ENCODE data around the gene HSD17B14.
"Not testable (repeated sequence)": the region's sequence is repeated elsewhere in the genome, so short reads cannot be mapped to it uniquely, and the experiment has no call there.

Gene HSD17B14

GRCh38 chr19:48836089-48837017, at the start of gene HSD17B14:
HSD17B14 (minus strand) TSS chr19:48836491; CDS start chr19:48836411, 80 bp downstream.
- peak within 1 kb of the TSS; percentile 25 to 53 for H3K4me3 ChIP-seq (ENCODE audit: low read depth in 1 of 2, low read length in 2 of 2)
- H3K9ac ChIP-seq (ENCODE audit: low read length), result peak within 1 kb of the TSS; percentile 80
- H3K27ac ChIP-seq (ENCODE audit: low read depth, low read length), result peak within 1 kb of the TSS; percentile 80

GRCh38 chr19:48883726-48884125, 47.4 kb upstream of the HSD17B14 start:
- H3K4me3 ChIP-seq (ENCODE audit: low read depth in 1 of 2, low read length in 2 of 2), result no peak overlapping the region
- H3K4me1 ChIP-seq (ENCODE audit: insufficient read depth, low read length), result no peaks in the 10 kb centered on the region
- no peaks in the 10 kb centered on the region for H3K9me3 ChIP-seq (ENCODE audit: low read length)
- H3K27me3 ChIP-seq (ENCODE audit: control insufficient read depth in 1 of 2, insufficient read depth in 2 of 2, low read length in 2 of 2), result no peaks in the 10 kb centered on the region
- H3K27ac ChIP-seq (ENCODE audit: low read depth, low read length), result no peak overlapping the region
- H3K9ac ChIP-seq (ENCODE audit: low read length), result no peak overlapping the region
- no peaks in the 10 kb centered on the region for H3K36me3 ChIP-seq (ENCODE audit: insufficient read depth, low read length)

More at GRCh38 chr19:48836089-48837017, at the start of gene HSD17B14:
- Histone ChIP-seq H3K9me3 (ENCODE audit: low read length) (no peaks in the 10 kb centered on the region), H3K4me1 (ENCODE audit: insufficient read depth, low read length) (peaks cover 8% of the 10 kb centered on the region), H3K36me3 (ENCODE audit: insufficient read depth, low read length) (peaks cover 3% of the 10 kb centered on the region), H3K27me3 (ENCODE audit: control insufficient read depth in 1 of 2, insufficient read depth in 2 of 2, low read length in 2 of 2) (no peaks in the 10 kb centered on the region)

- H3K36me3 ChIP-seq (ENCODE audit: insufficient read depth, low read length), result no peaks in the 10 kb centered on the region
- H3K9me3 ChIP-seq (ENCODE audit: low read length), result no peaks in the 10 kb centered on the region
- H3K27me3 ChIP-seq (ENCODE audit: control insufficient read depth in 1 of 2, insufficient read depth in 2 of 2, low read length in 2 of 2), result no peaks in the 10 kb centered on the region
- no peak overlapping the region for H3K27ac ChIP-seq (ENCODE audit: low read depth, low read length)
- H3K4me1 ChIP-seq (ENCODE audit: insufficient read depth, low read length), result no peaks in the 10 kb centered on the region
- no peak overlapping the region for H3K4me3 ChIP-seq (ENCODE audit: low read depth in 1 of 2, low read length in 2 of 2)
- no peak overlapping the region for H3K9ac ChIP-seq (ENCODE audit: low read length)
Observed at GRCh38 chr19:48881741-48882657, 45.7 kb upstream of the HSD17B14 start.

- Histone ChIP-seq H3K4me1 (ENCODE audit: insufficient read depth, low read length) (peaks cover 13% of the 10 kb centered on the region), H3K36me3 (ENCODE audit: insufficient read depth, low read length) (peaks cover 18% of the 10 kb centered on the region)
- H3K9me3 ChIP-seq (ENCODE audit: low read length); H3K27ac ChIP-seq (ENCODE audit: low read depth, low read length); H3K9ac ChIP-seq (ENCODE audit: low read length); H3K4me3 ChIP-seq (ENCODE audit: low read depth in 1 of 2, low read length in 2 of 2); H3K27me3 ChIP-seq (ENCODE audit: control insufficient read depth in 1 of 2, insufficient read depth in 2 of 2, low read length in 2 of 2): not testable (repeated sequence)
Observed at GRCh38 chr19:48879696-48880095, 43.4 kb upstream of the HSD17B14 start.

- H3K4me1 ChIP-seq (ENCODE audit: insufficient read depth, low read length), result peaks cover 16% of the 10 kb centered on the region
Observed at GRCh38 chr19:48879025-48879637, 42.8 kb upstream of the HSD17B14 start.

GRCh38 chr19:48878196-48879024, 42.1 kb upstream of the HSD17B14 start:
- peaks cover 23% of the 10 kb centered on the region for H3K4me1 ChIP-seq (ENCODE audit: insufficient read depth, low read length)

More at GRCh38 chr19:48879025-48879637, 42.8 kb upstream of the HSD17B14 start:
- H3K4me3 ChIP-seq (ENCODE audit: low read depth in 1 of 2, low read length in 2 of 2), result no peak overlapping the region
- no peak overlapping the region for H3K9ac ChIP-seq (ENCODE audit: low read length)
- H3K27me3 ChIP-seq (ENCODE audit: control insufficient read depth in 1 of 2, insufficient read depth in 2 of 2, low read length in 2 of 2), result no peaks in the 10 kb centered on the region
- peaks cover 21% of the 10 kb centered on the region for H3K36me3 ChIP-seq (ENCODE audit: insufficient read depth, low read length)
- no peaks in the 10 kb centered on the region for H3K9me3 ChIP-seq (ENCODE audit: low read length)
- no peak overlapping the region for H3K27ac ChIP-seq (ENCODE audit: low read depth, low read length)

GRCh38 chr19:48877855-48878195, 41.5 kb upstream of the HSD17B14 start:
- peaks cover 30% of the 10 kb centered on the region for H3K36me3 ChIP-seq (ENCODE audit: insufficient read depth, low read length)
- H3K4me1 ChIP-seq (ENCODE audit: insufficient read depth, low read length), result peaks cover 23% of the 10 kb centered on the region
- no peak overlapping the region for H3K4me3 ChIP-seq (ENCODE audit: low read depth in 1 of 2, low read length in 2 of 2)
- no peaks in the 10 kb centered on the region for H3K9me3 ChIP-seq (ENCODE audit: low read length)
- no peaks in the 10 kb centered on the region for H3K27me3 ChIP-seq (ENCODE audit: control insufficient read depth in 1 of 2, insufficient read depth in 2 of 2, low read length in 2 of 2)
- no peak overlapping the region for H3K27ac ChIP-seq (ENCODE audit: low read depth, low read length)
- no peak overlapping the region for H3K9ac ChIP-seq (ENCODE audit: low read length)

More at GRCh38 chr19:48878196-48879024, 42.1 kb upstream of the HSD17B14 start:
- H3K4me3 ChIP-seq (ENCODE audit: low read depth in 1 of 2, low read length in 2 of 2), result no peak overlapping the region
- H3K36me3 ChIP-seq (ENCODE audit: insufficient read depth, low read length), result peaks cover 28% of the 10 kb centered on the region
- no peak overlapping the region for H3K27ac ChIP-seq (ENCODE audit: low read depth, low read length)
- H3K9me3 ChIP-seq (ENCODE audit: low read length), result no peaks in the 10 kb centered on the region
- H3K27me3 ChIP-seq (ENCODE audit: control insufficient read depth in 1 of 2, insufficient read depth in 2 of 2, low read length in 2 of 2), result no peaks in the 10 kb centered on the region
- H3K9ac ChIP-seq (ENCODE audit: low read length), result no peak overlapping the region

- not testable (repeated sequence) for H3K9ac ChIP-seq (ENCODE audit: low read length); H3K9me3 ChIP-seq (ENCODE audit: low read length); H3K27me3 ChIP-seq (ENCODE audit: control insufficient read depth in 1 of 2, insufficient read depth in 2 of 2, low read length in 2 of 2)
- peaks cover 23% of the 10 kb centered on the region for H3K4me1 ChIP-seq (ENCODE audit: insufficient read depth, low read length)
- H3K4me3 ChIP-seq (ENCODE audit: low read depth in 1 of 2, low read length in 2 of 2), result peak overlapping the region; percentile 99
- H3K36me3 ChIP-seq (ENCODE audit: insufficient read depth, low read length), result peaks cover 30% of the 10 kb centered on the region
- peak overlapping the region; percentile 55 for H3K27ac ChIP-seq (ENCODE audit: low read depth, low read length)
Observed at GRCh38 chr19:48876043-48876981, 40.0 kb upstream of the HSD17B14 start.

GRCh38 chr19:48874303-48875135, 38.2 kb upstream of the HSD17B14 start:
- H3K27ac ChIP-seq (ENCODE audit: low read depth, low read length), result peak overlapping the region; percentile 100
- H3K36me3 ChIP-seq (ENCODE audit: insufficient read depth, low read length), result peaks cover 30% of the 10 kb centered on the region
- H3K4me1 ChIP-seq (ENCODE audit: insufficient read depth, low read length), result peaks cover 23% of the 10 kb centered on the region
- peak overlapping the region; percentile 100 for H3K9ac ChIP-seq (ENCODE audit: low read length)
- peak overlapping the region; percentile 99 for H3K4me3 ChIP-seq (ENCODE audit: low read depth in 1 of 2, low read length in 2 of 2)
- H3K9me3 ChIP-seq (ENCODE audit: low read length), result no peaks in the 10 kb centered on the region
- no peaks in the 10 kb centered on the region for H3K27me3 ChIP-seq (ENCODE audit: control insufficient read depth in 1 of 2, insufficient read depth in 2 of 2, low read length in 2 of 2)
